Measurements from ENCODE around the gene CYP3A5. TPM values are rescaled to one million over a fixed set of nuclear protein-coding genes. Genes with fewer than 3 reads are reported as not detected.
A peak's percentile ranks its signal among the peaks of the same experiment; 100 is the strongest.
"Not testable (repeated sequence)": the region's sequence is repeated elsewhere in the genome, so short reads cannot be mapped to it uniquely, and the experiment has no call there.

The CYP3A5 gene
- total RNA-seq, 1 donor from 2014 or later: not detected

DNA sequence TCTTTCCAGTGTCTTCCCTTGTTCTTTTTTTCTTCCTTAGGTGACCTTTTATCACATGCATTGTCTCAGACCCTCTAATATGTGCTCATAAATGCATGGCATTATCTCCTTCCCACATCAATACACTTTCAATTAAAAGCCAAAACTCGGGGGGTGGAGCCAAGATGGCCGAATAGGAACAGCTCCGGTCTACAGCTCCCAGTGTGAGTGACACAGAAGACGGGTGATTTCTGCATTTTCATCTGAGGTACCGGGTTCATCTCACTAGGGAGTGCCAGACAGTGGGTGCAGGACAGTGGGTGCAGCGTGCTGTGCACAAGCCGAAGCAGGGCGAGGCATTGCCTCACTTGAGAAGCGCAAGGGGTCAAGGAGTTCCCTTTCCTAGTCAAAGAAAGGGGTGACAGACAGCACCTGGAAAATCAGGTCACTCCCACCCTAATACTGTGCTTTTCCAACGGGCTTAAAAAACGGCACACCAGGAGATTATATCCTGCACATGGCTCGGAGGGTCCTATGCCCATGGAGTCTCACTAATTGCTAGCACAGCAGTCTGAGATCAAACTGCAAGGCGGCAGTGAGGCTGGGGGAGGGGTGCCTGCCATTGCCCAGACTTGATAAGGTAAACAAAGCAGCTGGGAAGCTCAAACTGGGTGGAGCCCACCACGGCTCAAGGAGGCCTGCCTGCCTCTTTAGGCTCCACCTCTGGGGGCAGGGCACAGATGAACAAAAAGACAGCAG is 6.2 kb upstream of the CYP3A5 start:
- DNase-seq (ENCODE audit: low read depth in 2 of 2): not testable (repeated sequence)

DNA sequence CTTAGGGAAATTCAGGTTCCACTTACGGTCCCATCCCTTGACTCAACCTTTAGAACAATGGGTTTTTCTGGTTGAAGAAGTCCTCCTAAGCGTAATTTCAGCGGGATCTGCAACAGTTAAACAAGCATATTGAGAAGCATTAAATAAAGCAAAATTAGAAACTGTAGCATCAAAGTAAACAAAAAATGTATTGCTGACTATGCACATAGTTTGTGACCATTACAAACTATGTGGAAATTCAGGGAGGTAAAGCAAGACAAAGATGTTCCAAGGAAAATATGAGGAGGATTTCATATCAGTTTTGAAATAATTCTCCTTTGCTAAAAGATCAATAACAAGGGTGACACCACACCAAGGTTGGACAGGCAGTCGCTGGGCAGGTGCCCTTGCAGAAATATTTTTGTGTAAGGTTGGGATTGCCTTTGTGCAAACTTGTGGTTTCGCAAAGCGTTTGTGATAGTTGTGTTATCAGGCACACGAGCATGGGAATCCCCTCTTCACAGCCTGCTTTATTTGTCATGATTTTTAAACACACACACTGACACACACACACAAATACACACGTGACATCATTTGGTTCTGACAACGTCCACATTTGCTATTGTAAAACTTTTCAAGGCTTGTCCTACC is 5.4 kb upstream of the CYP3A5 start:
- no peak for DNase-seq (ENCODE audit: low read depth in 2 of 2)

DNA sequence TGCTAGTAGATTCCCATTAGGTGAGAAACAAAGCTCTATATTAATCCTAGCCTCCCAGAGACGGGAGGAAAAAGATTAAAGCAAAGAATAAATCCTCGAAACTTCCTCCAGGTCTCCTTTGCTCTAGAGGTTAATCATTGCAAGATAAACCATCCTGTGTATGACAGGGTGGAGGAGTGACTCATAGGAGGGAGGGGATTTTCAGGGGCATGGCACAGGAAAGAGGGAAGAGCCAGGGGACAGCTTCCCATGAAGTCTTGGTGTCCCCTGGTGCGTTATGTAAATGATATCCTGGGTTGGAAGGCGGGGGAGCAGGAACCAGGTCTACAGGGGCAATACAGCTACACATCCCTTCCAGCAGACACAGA is 780 bp downstream of the CYP3A5 start:
- DNase-seq (ENCODE audit: low read depth in 2 of 2): peak; percentile 7 to 23

DNA sequence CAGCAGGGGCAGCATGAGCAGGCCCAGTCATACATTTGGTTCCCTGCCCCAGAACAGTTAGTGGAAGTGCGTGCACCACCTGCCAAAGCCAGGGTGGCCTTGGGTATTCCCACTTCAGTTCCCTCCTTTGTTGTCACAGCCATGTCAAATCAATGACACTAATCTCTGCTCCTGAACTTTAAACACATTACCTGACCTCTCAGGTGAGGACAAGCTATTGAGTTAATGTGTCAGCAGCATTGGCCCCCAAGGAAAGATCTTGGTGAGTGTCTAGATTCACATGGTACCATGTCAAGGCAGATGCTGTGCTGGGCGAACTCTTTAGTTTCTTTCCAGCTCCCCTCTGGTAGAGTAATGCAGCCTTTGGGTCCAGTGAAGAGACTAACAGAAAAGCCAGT is 2.1 kb downstream of the CYP3A5 start:
- DNase-seq (ENCODE audit: low read depth in 2 of 2): no peak

DNA sequence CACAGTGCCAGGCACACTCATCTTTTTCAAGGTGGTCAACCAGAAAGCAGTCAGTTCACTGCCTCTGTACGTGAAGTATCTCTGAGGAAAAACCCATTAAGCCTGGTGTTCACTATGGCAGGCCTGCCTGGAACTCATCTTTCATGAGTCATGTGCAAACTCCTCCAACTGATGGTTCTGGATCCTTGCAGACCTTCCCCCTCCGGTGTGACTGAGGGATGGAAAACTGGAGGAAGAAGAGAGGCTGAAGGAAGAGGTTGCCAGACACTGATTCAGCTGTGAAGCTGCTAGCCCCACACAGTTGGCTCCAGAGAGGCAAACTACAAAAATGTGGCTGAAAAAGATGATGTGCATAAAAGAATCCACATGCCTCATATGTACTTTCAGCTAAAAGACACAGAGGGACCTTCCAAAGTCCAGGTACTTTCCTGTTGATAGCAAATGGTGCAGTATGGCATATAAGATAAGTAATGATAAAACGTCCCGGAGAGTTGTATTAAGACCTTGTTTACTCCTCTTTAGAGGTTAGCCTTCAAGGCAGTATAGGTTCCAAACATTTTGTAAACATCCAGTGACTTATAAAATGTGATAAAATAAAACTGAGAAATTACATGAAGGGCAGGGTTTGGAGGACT is 2.7 kb downstream of the CYP3A5 start:
- DNase-seq (ENCODE audit: low read depth in 2 of 2): no peak

DNA sequence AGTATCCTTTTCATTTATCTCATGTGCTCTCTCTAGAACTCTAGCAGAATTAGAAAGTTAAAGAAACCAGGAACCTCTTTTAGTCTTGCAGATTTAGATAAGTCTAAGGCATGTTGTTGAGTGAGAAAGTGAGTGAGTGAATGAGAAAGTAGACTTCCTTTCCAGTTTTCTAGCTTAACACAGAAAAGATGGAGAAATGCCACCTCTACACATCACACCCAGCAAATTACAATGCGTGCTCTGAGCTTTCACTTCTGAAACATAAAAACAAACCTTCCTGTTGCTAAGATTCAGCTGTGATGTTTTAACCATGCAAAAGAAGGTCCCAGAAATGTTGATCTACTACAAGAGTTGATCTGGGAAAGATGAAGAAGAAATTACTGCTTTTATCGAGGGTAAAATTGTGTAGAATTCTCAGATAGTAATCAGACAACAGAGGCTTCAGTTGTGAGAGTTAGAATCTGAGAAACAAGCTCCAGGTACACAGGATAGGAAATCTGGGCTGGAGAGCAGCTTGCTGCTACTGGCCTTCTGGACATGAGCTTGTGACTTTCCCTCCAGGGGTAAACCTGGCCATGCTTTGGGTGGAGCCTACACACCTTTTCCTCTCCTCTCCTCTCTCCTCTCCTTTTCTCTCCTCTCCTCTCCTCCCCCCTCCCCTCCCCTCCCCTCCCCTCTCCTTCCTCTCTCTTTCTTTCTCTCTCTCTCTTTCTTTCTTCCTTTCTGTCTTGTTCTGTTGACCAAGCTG is 4.6 kb downstream of the CYP3A5 start:
- DNase-seq (ENCODE audit: low read depth in 2 of 2): no peak

DNA sequence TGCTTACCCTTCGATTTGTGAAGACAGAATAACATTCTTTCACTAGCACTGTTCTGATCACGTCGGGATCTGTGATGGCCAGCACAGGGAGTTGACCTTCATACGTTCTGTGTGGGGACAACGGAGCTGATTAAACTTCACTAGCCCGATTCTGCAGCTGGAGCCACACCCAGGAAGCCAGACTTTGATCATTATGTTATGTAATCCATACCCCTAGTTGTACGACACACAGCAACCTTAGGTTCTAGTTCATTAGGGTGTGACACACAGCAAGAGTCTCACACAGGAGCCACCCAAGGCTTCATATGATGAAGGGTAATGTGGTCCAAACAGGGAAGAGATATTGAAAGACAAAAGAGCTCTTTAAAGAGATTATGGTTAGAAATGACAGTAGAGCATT is 7.2 kb downstream of the CYP3A5 start:
- no peak for DNase-seq (ENCODE audit: low read depth in 2 of 2)

DNA sequence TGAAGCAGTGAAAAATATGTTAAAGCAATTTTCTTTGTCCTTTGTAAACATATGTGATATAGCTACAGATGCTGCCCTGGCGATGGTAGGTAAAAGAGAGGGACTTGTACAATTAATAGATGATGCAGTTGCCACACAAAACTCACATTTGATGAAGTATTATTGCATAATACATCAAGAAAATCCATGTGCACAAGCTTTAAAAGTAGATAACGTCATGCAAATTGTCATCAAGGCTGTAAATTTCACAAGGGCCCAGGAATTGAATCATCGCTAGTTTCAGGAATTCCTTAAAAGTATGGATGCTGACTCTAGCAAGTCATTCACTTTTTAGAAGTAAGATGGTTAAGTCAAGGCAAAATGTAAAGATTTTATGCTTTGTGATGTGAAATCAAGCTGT is 10.0 kb downstream of the CYP3A5 start:
- no peak for DNase-seq (ENCODE audit: low read depth in 2 of 2)

DNA sequence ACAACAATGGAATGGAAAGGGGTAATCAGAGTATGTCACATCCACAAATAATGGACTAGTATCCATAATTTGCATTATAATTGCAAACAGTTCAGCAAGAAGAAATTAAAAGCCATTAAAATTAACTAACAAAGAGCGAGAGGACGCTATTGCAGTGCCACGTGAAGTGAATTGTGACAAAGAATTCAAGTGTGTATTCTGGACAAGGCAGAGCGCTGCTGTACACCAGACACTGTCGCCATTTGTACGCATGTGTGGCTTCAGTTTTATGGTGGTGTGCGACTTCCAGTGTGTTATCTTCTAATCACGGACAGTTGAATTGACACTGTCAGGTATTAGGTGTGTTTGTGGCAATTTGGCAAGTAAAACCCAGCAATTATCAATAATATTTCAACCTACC is 11.3 kb downstream of the CYP3A5 start:
- no peak for DNase-seq (ENCODE audit: low read depth in 2 of 2)

DNA sequence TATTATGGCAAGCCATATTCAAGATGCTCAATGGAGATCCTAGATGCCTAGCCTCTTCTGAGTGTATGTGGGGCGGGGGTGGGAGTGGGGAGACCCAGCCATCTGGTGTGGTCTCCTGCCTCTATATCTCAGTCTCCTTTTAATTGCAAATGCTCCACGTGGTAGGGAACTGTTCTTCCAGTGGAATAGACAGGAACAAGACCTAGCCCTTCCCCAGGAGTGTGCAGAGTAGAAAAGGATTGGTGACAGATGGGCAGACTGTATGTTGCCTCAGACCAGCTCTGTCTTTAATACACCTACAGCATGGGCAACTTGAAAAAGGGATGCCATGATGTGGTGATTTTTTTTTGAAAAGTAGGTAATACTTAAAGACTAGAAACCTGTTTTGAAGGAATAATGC is 12.6 kb downstream of the CYP3A5 start:
- no peak for DNase-seq (ENCODE audit: low read depth in 2 of 2)

DNA sequence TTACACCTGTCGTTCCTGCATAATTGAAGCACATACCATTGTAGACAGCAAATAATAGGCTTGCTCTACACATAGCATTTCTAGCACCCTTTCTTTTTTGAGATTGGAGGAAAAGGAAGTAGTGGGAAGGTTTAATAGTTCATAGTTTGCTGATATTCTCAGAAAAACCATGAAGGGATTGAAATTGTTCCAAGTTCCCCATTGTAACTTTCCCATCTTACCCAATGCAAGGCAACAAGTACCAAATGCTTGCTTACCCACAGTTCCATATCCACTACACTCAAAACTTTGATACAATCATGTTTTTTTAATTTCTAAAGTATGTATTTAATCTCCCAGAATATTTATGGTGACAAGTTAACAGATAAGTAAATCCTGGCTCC is 13.8 kb downstream of the CYP3A5 start:
- DNase-seq (ENCODE audit: low read depth in 2 of 2): no peak

DNA sequence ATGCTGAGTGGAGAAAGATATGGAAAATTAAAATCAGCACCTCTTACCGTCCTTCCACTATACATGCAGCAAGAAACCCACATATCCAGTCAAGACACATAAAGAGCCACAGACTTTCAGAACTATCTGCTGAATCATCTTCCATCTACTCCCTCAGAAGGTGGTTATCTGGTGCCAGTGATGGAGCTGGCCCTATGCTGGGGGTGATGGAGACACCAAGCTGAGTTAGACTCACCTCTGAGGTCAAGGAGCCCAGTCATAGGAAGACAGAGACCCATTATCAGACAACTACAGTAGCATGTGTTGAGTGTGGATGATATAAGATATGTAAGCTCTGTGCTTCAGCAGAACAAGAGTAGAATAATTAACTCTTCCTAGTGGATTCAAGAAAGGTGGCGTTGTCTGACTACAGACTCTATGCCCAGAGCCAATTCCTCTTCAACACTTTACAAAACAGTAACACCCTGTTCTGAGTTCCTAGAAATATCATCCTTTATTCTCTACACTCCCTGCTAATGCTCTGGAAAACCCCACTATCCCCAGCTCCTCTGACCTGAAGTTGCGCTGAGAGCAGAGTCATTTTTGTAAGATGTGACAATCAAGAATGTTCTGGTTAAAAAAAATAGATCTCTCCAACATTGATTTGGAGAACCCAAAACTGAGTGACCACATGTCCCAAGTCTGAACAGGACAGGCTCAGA is 14.3 kb downstream of the CYP3A5 start:
- no peak for DNase-seq (ENCODE audit: low read depth in 2 of 2)

DNA sequence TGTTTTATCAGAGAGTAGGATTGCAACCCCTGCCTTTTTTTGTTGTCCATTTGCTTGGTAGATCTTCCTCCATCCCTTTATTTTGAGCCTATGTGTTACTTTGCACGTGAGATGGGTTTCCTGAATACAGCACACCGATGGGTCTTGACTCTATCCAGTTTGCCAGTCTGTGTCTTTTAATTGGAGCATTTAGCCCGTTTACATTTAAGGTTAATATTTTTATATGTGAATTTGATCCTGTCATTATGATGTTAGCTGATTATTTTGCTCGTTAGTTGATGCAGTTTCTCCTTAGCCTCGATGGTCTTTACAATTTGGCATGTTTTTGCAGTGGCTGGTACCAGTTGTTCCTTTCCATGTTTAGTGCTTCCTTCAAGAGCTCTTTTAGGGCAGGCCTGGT is 21.9 kb downstream of the CYP3A5 start:
- DNase-seq (ENCODE audit: low read depth in 2 of 2): not testable (repeated sequence)

DNA sequence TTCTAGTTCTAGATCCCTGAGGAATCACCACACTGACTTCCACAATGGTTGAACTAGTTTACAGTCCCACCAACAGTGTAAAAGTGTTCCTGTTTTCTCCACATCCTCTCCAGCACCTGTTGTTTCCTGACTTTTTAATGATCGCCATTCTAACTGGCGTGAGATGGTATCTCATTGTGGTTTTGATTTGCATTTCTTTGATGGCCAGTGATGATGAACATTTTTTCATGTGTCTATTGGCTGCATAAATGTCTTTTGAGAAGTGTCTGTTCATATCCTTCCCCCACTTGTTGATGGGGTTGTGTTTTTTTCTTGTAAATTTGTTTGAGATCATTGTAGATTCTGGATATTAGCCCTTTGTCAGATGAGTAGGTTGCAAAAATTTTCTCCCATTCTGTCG is 25.2 kb downstream of the CYP3A5 start:
- not testable (repeated sequence) for DNase-seq (ENCODE audit: low read depth in 2 of 2)

DNA sequence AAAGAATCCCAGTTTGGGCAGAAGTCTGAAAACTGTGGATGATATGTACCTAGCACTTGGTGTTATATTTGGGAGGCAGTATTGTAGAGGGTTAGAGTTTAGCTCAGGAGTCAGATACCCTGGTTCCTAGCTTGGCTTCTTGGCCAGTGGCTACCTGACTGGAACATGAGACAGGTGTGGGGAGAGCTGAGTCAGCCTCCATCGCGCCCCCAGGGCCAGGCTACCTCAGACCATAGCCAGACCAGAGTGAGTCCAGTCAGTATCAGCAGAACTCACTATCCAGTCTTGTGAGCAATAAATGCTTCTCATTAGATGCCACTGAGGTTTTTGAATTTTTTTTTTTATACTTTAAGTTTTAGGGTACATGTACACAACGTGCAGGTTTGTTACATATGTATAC is 26.0 kb downstream of the CYP3A5 start:
- no peak for DNase-seq (ENCODE audit: low read depth in 2 of 2)

DNA sequence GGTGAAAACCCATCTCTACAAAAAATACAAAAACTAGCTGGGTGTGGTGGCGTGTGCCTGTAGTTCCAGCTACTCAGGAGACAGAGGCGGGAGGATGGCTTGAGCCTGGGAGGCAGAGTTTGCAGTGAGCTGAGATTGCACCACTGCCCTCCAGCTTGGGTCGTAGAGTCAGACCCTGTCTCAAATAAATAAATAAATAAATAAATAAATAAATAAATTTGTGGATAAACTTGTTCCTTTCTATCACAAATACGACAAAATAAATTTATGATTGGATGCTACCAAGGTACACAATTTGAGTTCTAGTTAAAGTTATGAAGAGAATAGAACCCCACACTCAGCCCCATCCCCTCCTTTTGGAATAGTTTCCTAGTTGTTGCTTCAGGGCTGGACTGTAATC is 26.5 kb downstream of the CYP3A5 start:
- DNase-seq (ENCODE audit: low read depth in 2 of 2): not testable (repeated sequence)

DNA sequence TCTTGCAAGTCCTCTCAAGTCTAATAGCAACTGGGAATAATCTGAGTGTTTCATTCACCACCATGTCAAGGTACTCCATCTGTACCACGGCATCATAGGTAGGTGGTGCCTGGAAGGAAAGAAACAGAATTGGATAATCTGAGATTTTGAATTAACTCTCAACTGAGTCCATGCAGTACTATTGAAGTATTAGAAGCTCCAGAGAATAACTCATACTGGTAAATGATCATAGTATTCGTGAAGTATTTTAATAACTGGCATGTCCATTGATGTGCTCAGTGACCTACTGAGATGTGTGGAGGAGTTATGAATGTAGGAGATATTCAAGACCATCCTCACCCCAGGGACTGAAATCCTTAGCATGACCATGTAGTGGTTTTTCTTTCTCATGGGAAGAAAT is 27.1 kb downstream of the CYP3A5 start:
- DNase-seq (ENCODE audit: low read depth in 2 of 2): no peak

DNA sequence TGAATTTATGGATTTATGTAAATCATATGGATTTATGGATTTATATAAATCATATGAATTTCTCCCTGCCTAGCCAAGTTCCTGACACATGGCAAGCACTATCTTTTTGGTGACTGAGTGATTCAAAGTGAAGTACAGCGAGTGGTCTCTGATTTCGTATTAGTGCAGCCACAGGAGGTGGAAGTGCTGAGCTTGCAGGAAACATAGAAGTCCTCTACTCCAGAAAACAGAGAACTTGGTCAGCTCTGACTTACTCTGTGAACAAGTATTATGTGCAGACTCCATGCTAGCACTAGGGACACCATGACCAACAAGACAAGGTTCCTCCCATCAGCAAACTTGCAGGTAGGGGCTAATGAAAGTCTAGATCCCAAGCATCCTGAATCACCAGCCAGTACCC is 28.5 kb downstream of the CYP3A5 start:
- no peak for DNase-seq (ENCODE audit: low read depth in 2 of 2)

DNA sequence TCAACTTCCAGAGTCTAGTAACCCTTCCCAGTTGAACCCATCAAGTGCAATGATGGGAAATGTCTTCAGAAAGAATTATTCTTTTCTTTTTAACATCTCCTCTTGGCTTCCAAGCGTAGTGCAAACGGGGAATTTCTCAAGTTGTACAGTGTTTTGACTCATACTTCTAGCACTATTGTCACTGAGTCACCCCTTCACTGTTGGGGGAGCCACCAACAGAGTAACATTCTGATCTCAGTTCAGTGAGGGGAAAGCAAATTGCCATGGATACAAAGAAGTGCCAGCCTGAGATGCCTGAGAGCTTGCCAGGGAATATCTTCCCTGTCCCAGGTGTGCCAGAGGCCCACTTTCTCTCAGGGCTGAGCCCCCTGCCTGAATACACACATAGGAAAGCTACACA is 31.0 kb downstream of the CYP3A5 start:
- DNase-seq (ENCODE audit: low read depth in 2 of 2): no peak

DNA sequence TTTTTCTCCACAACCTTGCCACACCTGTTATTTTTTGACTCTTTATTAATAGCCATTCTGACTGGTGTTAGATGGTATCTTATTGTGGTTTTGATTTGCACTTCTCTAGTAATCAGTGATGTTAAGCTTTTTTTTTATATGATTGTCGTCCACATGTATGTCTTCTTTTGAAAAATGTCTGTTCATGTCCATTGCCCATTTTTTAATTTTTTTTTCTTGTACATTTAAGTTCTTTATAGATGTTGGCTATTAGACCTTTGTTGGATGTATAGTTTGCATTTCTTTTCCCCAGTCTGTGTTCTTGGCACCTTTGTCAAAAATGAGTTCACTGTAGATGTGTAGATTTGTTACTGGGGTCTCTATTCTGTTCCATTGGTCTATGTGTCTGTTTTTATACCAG is 34.2 kb downstream of the CYP3A5 start:
- no peak for DNase-seq (ENCODE audit: low read depth in 2 of 2)

DNA sequence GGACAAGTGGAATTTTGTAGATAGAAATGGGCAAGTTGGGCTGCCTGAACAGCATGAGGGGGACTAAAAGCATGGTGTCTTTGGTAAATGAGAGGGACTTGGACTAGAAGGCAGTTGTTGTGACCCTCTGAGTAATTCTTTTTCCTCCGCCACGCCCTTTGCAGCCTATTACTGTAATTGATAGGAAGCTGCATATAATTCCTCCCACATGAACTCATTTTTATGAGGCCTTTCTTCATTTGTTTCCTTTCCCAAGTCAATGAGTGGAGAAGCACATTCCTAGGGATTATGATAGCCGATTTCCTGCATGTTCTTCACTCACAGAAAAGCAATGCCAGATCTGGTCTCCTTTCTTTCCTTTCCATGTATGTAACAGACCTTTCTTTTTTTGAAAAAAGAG is 35.4 kb downstream of the CYP3A5 start:
- no peak for DNase-seq (ENCODE audit: low read depth in 2 of 2)

DNA sequence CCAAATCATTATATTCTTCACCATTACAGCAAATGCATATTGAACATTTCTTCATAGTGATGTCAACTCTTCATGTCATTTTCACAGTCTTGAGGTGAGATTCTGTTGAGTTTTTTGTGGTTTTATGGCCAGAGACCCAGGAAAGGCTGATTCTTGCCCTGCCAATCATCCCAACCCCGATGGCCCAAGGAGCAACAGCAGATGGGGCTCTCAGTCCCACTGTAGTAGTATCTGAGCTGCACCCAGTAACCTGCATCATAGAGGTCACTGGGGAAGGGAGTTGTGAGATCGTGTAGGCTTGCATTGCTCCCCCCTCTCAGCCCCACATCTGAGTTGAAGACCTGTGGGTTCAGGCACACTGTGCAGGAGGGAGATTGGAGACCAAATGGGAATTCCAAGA is 36.3 kb downstream of the CYP3A5 start:
- DNase-seq (ENCODE audit: low read depth in 2 of 2): no peak
